ENCODE measurements around the gene LY86. TPM values are rescaled to one million over a fixed set of nuclear protein-coding genes. Genes with fewer than 3 reads are reported as not detected.

LY86 gene
- under 1 TPM in 1 of 2 experiments, not detected in 1; 0.48 TPM for total RNA-seq

DNA sequence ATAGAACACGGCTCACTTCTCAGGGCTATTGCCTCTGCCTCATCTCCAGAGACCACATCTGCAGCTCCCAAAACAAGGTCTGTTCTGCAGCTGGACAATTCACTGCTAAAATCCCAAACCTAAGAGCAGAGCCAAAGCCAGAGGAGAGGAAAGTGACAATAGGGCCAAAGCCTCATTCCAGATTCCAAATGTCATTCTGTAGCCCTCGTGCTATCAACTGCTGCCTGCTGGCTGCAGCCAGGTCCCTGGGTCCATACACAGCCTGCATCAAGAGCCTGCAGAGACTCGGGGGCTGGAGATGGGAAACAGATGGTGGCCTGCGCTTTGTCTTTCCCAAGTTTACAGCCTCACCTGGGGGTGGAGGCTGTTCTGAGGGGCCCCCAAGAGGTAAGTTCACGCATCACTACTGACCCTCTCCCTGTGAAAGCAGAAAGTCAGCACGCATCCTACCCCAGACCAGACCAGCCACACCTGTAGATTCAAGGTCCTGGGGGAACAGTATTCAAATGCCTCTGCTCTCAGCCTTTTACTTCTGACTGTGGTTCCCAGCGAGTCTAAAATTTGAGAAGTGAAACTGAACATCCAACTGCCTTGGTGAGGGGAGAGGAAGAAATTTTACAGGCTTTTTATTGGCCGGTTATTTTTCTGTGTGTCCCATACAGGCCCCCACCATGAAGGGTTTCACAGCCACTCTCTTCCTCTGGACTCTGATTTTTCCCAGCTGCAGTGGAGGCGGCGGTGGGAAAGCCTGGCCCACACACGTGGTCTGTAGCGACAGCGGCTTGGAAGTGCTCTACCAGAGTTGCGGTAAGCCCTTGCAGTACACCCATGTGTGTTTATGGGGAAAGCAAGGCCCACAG, at the start of gene LY86:
TSS of gene LY86 (plus strand) at position 657 of the 860 bp plus-strand sequence. CDS start at position 672, 15 bp downstream.
- POLR2A ChIA-PET, result no interaction called here

GRCh38 chr6:6539036-6539435, 49.5 kb upstream of the LY86 start:
- POLR2A ChIA-PET, result no interaction called here

More for the DNA sequence above, at the start of gene LY86:
- CTCF ChIA-PET, result no interaction called here

GRCh38 chr6:6542357-6542756, 46.2 kb upstream of the LY86 start:
- ChIA-PET POLR2A (no interaction called here), CTCF (no interaction called here)

More at GRCh38 chr6:6539036-6539435, 49.5 kb upstream of the LY86 start:
- CTCF ChIA-PET, result no interaction called here

DNA sequence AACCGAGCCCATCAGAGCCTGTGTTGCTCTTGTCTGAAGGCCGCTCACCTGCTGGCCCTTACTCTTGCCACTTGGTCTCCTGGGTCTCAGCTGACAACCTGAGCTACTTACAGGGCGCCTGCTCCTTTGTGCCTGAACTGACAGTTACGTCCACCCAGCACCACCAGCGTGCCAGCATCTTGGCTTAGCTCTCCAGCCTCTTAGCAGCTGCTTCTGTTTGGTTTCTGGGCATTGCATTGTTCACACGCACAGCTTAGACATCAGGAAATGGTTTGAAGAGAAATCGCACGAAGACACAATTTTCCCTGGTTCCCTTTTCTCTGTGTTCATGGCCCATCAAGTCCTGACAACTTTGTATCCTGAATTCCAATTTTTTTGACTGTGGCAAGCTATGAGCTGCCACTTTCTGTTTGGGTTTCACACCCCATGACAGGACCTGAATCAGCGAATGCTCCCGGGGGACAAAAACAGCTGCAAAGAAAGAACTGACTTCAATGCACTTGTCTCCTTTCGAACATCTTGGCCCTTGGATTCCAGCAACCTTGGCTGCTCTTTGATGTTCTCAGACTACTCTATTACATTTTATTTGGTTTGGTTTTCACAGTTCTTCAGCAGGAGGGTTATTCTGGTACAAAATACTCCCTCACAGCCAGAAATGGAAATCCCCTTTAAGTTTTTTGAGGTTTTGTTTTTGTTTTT, 45.2 kb upstream of the LY86 start:
- POLR2A ChIA-PET, result no interaction called here
- CTCF ChIA-PET, result no interaction called here

GRCh38 chr6:6545616-6546317, 42.8 kb upstream of the LY86 start:
- POLR2A ChIA-PET, result interaction anchor here (0.6 kb wide), 1 partner anchor 309 kb away, joined by 3 read pairs; no protein-coding TSS in a partner anchor
- CTCF ChIA-PET, result interaction anchor here (1.6 to 2.5 kb wide), 3 partner anchors 10 to 743 kb away, joined by 3 to 20 read pairs (median 14); no protein-coding TSS in a partner anchor

GRCh38 chr6:6546318-6547109, 42.0 kb upstream of the LY86 start:
- POLR2A ChIA-PET, result no interaction called here

DNA sequence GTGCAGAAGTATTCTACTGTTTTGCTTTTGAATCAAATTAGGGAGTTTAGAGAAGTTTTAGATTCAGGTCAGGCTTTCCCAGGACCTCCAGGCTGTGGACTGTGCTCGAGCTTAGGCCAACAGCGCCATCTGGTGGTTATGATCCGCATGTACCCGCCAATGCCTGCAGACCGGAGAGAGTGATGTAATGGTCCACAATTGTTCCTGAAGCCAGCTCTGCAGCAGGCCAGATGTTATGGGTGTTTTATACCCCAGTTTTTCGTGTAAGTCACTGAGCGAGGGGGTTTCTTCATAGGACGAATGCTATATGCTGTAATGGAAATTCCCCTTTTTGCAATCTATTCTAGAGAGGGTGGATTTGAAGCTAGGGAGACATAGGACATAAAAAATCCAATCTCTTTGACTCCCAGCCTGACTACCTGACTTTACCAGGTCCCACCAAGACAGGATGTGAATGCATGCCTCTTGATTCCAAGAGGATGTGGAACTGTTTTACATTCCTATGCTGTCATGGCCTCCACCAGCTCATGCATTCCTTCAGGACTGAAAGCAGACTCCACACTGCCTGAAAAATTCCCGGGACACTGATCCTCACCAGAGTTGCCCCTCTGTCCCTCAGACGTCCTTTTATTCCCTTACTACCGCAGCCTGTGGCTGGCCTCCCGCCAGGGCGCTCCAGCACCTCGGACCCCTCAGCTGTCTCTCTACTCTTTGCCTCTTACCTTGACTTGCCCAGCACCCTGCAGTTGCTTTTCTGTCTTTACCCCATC, 41.2 kb upstream of the LY86 start:
- ChIA-PET POLR2A (no interaction called here), CTCF (interaction anchor here (0.6 to 2.5 kb wide), 10 partner anchors 8 to 1229 kb away, joined by 3 to 20 read pairs (median 4); no protein-coding TSS in a partner anchor)

More at GRCh38 chr6:6546318-6547109, 42.0 kb upstream of the LY86 start:
- CTCF ChIA-PET, result interaction anchor here (0.6 to 2.5 kb wide), 10 partner anchors 9 to 1229 kb away, joined by 3 to 20 read pairs (median 4); no protein-coding TSS in a partner anchor

GRCh38 chr6:6556161-6556737, 32.3 kb upstream of the LY86 start:
- CTCF ChIA-PET, result interaction anchor here (0.6 to 3.4 kb wide), 5 partner anchors 10 to 141 kb away, joined by 3 to 14 read pairs (median 3); no protein-coding TSS in a partner anchor
- POLR2A ChIA-PET, result no interaction called here

GRCh38 chr6:6556738-6557503, 31.6 kb upstream of the LY86 start:
- POLR2A ChIA-PET, result no interaction called here
- CTCF ChIA-PET, result interaction anchor here (0.6 to 3.4 kb wide), 6 partner anchors 11 to 518 kb away, joined by 3 to 14 read pairs (median 3); no protein-coding TSS in a partner anchor

GRCh38 chr6:6557504-6557839, 31.0 kb upstream of the LY86 start:
- CTCF ChIA-PET, result interaction anchor here (0.6 to 3.4 kb wide), 6 partner anchors 11 to 517 kb away, joined by 3 to 14 read pairs (median 4); no protein-coding TSS in a partner anchor
- POLR2A ChIA-PET, result no interaction called here

GRCh38 chr6:6557886-6558285, 30.6 kb upstream of the LY86 start:
- ChIA-PET POLR2A (no interaction called here), CTCF (interaction anchor here (1.2 kb wide), 1 partner anchor 11 kb away, joined by 4 read pairs; no protein-coding TSS in a partner anchor)

DNA sequence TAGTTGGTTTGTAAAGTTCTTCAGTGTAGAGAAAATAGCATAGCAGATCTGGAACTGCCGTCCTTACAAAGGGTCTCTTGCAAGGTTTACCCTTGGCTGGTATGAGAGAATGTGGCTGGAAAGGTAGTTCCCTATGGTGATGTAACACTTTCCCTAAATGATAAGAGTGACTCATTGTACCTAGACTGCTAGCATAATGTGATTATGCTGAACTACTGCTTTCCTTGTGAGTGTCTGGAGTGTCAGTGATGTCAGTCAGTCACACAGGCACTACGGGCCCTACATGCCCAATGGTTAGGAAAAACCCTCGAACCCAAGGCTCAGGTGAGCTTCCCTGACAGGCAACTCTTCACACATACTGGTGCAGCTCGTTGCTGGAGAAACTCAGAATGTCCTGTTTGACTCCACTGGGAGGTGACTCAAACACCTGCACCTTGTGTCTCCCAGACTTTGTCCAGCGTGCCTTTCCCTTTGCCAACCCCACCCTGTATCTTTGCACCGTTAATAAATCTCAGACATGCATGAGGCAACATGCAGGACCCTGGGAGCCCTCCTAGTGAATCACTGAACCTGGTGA, 28.4 kb upstream of the LY86 start:
- CTCF ChIA-PET, result no interaction called here

GRCh38 chr6:6560909-6561308, 27.6 kb upstream of the LY86 start:
- ChIA-PET CTCF (no interaction called here), POLR2A (no interaction called here)

More for the DNA sequence above, 28.4 kb upstream of the LY86 start:
- POLR2A ChIA-PET, result no interaction called here

DNA sequence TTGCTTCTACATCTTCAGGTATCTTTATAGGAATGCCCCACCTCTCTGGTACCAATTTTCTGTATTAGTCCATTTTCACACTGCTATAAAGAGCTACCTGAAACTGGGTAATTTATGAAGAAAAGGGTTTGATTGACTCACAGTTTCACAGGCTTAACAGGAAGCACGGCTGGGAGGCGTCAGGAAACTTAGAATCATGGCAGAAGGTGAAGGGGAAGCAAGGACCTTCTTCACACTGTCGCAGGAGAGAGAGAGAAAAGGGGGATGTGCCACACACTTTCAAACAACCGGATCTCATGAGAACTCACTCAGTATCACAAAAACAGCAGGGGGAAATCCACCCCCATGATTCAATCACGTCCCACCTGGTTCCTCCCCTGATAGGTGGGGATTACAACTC, 24.4 kb upstream of the LY86 start:
- CTCF ChIA-PET, result no interaction called here
- POLR2A ChIA-PET, result interaction anchor here (0.7 kb wide), 1 partner anchor 157 kb away, joined by 3 read pairs; no protein-coding TSS in a partner anchor

GRCh38 chr6:6565069-6565468, 23.5 kb upstream of the LY86 start:
- ChIA-PET POLR2A (no interaction called here), CTCF (no interaction called here)

DNA sequence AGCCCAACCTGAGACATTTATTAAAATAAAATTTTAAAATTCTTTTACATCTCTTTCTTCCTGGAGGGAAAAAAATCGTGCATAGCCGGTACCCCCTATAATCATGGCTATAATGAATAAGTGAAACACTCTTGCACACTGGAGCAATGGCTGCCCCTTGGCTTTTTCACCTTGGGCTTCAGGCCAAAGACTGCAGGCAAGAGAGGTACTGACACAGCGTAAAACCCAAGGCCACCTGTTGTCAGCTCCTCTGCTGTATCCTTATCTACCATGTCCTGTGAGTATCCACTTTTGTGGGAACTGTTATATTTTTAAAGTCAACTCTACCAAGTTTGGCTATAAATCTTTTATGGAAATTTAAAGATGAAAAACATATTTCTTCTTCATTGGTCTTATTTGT, 23.0 kb upstream of the LY86 start:
- ChIA-PET POLR2A (no interaction called here), CTCF (no interaction called here)

GRCh38 chr6:6566766-6567165, 21.8 kb upstream of the LY86 start:
- POLR2A ChIA-PET, result no interaction called here

More at GRCh38 chr6:6566766-6567165, 21.8 kb upstream of the LY86 start:
- CTCF ChIA-PET, result no interaction called here
